GM10266 (cell line): Measurements from ENCODE around the gene PRDM16.

Experiments used
- DNase-seq: peaks from one replicate; pipeline ENCODE4 v3.0.0; 2012; ENCODE audit errors: extremely low spot score
- TF ChIP-seq, protein P1 (sequence below): IDR thresholded peaks from 2 replicates; pipeline ENCODE4 v1.5.1; 2012; ENCODE audit warnings: mild to moderate bottlenecking, low read depth; ENCODE audit not compliant: control insufficient read depth, insufficient read depth; ENCODE audit errors: missing control alignments

PRDM16 gene

DNA sequence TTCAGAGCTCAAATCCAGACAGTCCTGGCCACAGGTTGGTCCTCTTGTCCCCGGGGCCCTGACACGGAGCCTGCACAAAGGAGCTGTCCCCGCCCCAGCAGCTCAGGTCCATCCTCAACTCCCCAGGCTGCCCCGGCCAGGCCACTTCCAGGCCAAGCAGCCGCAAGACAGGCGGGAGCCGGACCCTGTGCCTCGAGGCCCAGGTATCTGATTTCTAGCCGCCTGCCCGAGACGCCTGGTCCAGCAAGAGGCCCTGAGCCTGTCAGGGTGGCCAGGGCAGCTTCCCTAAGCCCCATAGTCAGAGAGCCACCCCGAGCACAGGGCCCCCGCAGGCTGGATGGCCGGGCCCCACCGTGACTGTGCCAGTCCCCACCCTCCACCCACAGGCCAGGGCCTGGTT, 165.3 kb downstream of the PRDM16 start:
- TF ChIP-seq, protein P1, sequence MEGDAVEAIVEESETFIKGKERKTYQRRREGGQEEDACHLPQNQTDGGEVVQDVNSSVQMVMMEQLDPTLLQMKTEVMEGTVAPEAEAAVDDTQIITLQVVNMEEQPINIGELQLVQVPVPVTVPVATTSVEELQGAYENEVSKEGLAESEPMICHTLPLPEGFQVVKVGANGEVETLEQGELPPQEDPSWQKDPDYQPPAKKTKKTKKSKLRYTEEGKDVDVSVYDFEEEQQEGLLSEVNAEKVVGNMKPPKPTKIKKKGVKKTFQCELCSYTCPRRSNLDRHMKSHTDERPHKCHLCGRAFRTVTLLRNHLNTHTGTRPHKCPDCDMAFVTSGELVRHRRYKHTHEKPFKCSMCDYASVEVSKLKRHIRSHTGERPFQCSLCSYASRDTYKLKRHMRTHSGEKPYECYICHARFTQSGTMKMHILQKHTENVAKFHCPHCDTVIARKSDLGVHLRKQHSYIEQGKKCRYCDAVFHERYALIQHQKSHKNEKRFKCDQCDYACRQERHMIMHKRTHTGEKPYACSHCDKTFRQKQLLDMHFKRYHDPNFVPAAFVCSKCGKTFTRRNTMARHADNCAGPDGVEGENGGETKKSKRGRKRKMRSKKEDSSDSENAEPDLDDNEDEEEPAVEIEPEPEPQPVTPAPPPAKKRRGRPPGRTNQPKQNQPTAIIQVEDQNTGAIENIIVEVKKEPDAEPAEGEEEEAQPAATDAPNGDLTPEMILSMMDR = no peak
- DNase-seq = no peak

DNA sequence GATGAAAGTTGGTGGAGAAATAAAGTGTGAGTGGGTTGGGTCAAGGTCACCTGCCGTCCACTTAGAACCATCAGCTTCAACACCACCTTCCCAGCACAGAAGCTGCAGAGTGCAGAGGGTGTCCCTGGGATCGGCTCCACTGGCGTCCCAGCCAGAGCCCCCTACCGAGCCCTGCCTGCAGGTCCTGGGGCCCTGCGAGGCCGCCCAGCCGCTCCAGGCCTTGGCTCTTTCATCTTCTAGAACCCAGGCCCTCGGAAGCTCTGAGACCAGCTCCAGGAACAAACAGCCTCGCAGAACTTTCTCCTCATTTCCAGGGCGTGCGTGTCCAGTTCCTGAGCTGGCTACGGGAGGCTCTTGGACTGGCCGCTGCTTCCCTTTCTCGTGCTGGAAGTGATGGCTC, 166.0 kb downstream of the PRDM16 start:
- no peak for DNase-seq
- TF ChIP-seq, protein P1 = no peak

DNA sequence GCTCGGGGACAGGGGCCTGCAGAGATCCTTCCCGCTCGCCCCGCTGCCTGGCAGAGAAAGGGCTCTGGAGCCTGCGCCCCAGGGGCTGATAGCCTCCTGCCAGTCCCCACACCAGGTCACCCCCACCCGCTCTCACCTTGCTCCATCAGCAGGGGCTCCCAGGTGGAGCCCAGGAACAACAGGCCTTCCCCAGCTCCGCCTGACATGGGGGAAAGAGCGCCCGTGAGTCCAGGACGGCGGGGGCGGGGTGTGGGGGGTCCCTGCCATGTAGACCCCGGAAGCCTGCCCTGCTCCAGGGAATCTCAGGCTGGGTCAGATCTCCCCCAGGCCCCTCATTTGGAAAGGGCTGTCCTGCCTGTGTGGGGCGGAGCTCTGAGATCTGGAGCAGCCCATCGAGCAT, 166.5 kb downstream of the PRDM16 start:
- DNase-seq = no peak
- TF ChIP-seq, protein P1 = no peak

DNA sequence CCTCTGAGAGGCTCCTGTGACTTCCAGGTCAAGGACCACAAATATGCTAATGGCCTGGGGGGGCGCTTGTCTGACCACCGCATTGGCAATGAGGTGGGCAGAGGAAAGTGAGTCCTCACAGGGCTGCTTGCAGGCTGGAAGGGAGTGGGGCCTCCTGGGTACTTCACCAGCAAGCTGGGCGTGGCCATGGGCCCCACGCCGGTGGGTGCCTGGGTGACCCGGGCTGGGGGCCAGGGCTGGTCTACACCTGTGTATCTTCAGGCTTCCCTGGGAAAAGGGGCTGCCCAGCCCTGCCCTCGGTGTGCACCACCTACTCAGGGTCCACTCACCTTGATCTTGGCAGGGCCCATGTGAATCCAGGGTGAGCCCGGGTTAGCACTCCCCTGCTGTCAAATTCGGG, 167.4 kb downstream of the PRDM16 start:
- TF ChIP-seq, protein P1 = no peak
- DNase-seq = no peak

DNA sequence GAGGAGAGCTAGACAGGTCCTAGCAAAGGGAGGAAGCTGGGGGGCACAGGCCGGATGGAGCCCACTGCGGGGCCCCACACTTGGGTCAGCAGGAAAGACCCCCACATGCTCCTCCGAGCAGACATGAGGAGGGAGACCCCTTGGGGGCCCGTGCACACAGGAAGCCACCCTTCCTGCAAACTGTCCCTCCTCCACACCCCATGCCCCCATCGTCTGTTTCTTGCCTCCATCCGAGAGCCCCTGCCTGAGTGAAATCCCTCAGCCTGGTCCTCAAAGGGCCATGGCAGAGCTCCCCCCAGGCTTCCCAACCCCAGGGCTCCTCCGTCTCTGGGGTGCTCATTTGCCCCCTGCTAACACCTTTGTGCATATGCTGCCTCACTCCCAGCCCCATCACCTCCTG, 168.0 kb downstream of the PRDM16 start:
- DNase-seq = no peak
- TF ChIP-seq, protein P1 = no peak

DNA sequence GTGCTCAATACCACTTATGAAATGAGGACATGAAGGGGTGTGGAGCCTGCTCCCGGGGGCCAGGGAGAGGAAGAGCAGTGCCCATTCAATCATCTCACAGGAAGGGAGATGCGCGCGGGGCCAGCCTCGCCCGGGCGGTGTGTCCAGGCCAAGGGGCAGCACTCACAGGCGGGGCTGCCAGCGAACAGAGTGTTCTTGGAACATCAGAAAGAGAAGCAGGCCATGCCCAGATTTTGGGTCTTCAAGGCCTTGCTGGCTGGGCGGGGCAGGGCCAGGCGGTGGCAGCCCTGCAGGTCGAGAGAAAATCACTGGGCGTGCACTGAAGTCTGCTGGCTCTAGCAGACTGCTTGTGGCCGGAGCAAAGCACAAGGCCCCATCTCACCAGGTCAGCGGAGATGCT, 168.6 kb downstream of the PRDM16 start:
- TF ChIP-seq, protein P1 = no peak
- DNase-seq = no peak

DNA sequence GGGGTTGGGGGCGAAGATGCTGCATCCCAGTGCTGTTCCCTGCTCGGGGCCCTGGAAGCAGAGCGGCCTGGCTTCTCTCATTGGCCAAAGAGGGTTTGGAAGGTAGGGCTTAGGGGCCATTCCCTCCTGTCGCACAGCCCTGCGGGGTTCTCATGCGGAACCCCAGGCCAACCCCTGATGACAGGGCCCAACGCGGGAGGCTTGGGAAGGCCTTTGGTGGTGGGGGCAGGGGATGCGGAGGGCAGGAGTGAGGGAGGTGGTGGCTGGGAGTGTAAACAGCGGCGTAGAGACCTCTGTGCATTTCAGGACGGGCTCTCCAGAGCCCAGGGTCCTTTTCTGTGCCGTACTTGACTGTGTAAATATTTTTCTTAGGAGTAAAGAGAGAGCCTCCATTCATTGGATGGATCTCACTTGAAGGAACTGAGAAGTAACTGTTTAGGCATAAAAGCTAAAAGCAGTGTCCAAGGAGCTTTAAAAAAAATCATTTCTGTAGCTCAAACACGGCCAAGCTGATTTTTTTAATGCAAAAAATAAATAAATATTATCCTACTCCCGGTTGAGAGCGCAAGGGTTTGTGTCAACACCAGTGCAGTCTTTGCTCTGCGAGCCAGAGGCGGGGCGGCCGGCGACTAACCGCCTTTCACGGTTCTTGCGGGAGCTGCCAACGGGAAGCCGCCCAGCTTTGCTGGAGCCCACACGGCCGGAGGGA, 169.1 kb downstream of the PRDM16 start:
- DNase-seq = no peak
- TF ChIP-seq, protein P1 = no peak
